ENCODE data around the gene NLGN4X.

DNA sequence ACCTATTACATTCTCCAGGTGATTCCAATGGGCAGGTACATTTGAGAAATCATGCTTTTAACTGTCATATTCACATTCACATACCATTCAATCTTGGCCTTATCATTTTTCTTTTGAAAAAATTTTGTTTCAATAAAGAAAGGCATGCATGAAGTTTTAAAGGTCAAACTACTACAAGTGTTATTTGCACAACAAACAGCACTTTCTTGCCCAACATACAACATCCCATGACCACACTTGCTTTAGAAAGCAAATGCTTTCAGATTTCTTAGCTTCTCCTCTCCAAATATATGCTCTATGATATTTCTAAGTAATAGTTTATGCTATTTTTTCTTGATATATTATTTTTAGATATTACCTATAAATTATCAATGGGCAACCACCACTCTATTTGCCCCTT lies 58.2 kb downstream of the NLGN4X start:
- TF ChIP-seq, protein P1, sequence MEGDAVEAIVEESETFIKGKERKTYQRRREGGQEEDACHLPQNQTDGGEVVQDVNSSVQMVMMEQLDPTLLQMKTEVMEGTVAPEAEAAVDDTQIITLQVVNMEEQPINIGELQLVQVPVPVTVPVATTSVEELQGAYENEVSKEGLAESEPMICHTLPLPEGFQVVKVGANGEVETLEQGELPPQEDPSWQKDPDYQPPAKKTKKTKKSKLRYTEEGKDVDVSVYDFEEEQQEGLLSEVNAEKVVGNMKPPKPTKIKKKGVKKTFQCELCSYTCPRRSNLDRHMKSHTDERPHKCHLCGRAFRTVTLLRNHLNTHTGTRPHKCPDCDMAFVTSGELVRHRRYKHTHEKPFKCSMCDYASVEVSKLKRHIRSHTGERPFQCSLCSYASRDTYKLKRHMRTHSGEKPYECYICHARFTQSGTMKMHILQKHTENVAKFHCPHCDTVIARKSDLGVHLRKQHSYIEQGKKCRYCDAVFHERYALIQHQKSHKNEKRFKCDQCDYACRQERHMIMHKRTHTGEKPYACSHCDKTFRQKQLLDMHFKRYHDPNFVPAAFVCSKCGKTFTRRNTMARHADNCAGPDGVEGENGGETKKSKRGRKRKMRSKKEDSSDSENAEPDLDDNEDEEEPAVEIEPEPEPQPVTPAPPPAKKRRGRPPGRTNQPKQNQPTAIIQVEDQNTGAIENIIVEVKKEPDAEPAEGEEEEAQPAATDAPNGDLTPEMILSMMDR (IDR thresholded peaks at IDR 0.05): no peak
- no peak for TF ChIP-seq ZFX (IDR thresholded peaks at IDR 0.05; ENCODE audit: borderline replicate concordance)

All from 22Rv1 (cell line).